ENCODE measurements around the gene PMEPA1.

The PMEPA1 gene

DNA sequence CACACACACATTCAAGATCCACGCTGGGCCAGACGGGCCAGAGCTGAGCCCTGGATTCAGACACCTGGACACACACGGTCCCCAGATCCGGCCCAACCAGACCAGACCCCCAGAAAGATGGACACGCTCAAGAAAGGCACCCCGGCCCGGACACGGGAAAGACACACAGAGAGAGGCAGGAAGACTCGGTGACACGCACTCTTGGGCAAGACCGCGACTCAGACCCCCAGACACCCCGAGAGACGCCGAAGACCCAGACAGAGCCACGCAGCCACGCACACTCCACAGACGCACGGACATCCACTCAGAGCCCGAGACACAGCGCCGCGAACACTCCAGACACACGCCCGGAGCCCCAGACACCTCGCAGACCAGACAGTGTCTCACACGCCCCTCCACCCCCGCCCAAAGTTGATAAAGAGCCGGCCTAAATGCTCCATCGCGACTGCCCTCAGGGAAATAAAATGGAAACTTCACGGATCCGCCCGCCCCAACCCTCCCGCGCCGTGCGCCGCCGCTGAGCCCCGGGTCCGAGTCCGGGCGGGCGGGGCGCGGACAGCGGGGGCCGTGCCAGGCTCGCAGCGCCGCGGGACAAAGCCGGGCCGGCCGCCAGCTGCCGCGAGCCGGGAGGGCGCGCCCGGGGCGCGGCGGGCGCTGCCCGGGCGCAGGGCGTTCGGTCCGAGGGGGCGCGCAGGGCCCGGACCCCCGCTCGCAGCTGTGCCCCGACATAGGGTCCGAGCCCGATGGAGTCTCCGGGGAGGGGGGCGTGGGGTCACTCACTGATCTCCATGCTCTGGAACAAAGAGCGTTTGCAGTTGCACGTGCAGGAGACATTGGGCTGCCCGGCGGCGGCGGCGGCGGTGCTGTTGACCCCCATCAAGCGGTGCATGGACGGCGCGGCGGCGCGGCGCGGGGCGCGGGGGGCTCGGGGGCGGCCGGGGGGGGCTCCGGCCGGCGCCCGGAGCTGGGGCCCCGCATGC, 831 bp downstream of the PMEPA1 start:
- H3K9me3 Mint-ChIP-seq: no peaks in the 10 kb centered on the region
- H3K4me1 Mint-ChIP-seq (ENCODE audit: low read depth): peaks cover 28% of the 10 kb centered on the region
- peaks cover 8% of the 10 kb centered on the region for H3K27me3 Mint-ChIP-seq
- no peaks in the 10 kb centered on the region for H3K36me3 Mint-ChIP-seq (ENCODE audit: low read depth)
- H3K4me3 Mint-ChIP-seq: peak overlapping the region; percentile 89
- peak overlapping the region; percentile 83 for H3K27ac Mint-ChIP-seq

DNA sequence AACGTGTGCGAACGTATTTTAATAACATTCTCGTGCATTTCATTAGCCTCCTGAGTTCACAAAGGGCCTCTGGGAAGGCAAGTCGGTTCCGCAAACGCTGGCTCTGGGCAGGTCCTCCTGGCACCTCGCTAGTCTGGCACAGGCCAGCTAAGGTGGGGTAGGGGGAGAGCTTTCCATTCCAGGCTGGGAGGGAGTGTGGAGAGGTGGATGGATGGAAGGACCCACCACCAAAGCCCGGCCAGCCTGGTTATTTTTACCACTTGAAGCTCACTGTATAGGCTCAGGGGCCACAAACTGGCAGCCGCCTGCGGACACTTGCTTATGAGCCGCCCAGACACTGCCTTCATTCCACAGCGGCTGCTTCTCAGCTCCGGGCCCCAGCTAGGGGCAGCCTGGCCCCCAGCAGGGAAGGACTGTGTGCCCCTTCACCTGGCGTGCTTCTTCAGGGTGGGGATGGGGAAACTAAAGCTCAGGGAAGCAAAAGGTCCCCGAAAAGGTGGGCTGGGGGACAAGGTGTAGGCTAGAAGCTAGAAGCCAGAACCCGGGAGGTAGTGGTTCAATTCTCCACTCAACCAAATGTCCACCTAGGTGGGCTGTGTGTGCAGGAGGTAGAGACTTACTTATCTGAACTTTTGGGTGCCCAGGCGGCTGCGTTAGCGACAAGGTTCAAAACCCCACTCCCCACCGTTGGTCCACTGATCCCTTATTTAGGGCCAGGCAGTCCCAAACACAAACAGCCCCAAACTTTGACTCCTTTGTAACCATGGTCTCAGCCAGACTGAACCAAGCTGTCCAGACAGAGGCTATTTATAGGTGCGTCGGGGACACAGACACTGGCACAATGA, 1.7 kb downstream of the PMEPA1 start:
- Mint-ChIP-seq H3K27ac (peak overlapping the region; percentile 83), H3K27me3 (peaks cover 8% of the 10 kb centered on the region), H3K4me3 (peak overlapping the region; percentile 89), H3K4me1 (ENCODE audit: low read depth) (peaks cover 35% of the 10 kb centered on the region), H3K36me3 (ENCODE audit: low read depth) (no peaks in the 10 kb centered on the region), H3K9me3 (no peaks in the 10 kb centered on the region)

DNA sequence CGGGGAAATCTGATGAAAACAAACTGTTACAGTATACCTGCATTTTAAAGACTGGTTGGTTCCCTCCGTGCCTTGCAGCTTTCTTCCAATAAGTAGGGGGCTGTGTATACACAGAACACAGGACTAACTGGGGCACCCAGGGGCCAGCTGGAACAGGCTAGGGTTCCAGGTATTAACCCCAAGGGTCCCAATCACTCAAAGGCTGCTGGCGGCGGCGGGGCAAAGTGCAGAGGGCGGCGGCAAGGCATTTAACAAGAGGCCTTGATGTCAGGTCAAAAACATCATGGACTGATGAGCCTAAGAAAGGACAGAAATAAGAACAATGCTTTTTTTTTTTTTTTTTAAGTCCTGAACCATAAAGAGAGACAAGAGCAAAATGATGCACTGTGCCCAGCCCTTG, 2.5 kb downstream of the PMEPA1 start:
- Mint-ChIP-seq H3K27ac (no peak overlapping the region), H3K36me3 (ENCODE audit: low read depth) (no peaks in the 10 kb centered on the region), H3K27me3 (peaks cover 8% of the 10 kb centered on the region), H3K4me1 (ENCODE audit: low read depth) (peaks cover 40% of the 10 kb centered on the region), H3K4me3 (peak overlapping the region; percentile 19), H3K9me3 (no peaks in the 10 kb centered on the region)

DNA sequence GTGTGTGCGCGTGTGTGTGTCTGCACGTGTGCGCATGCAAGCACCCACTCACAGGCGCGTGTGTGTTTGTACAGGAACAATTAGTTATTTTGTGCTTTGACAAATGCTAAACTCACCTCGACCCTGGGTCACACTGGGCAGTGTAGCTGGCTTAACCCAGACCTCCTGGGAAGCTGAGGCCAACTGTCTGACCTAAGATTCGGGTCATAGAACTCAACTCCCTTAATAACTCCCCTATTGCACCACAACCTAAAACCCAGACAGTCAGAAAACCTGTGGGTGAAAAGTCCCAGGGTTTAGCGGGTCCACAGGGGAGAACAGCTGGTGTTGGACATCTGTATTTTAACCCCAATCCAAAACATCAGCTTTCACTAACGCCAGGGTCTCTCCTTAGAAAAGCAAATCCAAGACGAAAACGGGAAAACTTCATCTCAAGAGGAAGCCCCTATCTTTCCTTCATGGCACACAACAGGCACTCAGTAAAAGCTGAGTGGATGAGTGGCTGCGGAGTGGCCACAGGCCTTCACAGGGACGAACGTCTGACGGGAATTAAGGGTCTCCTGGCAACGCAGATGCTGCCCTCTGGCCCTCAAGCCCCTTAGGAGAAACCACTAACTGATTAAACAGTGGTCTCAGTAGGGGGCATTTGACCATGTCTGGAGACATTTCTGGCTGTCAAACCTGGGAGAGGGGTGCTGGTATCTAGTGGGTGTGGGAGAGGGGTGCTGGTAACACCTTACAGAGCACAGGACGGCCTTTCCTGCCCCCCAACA, 4.5 kb downstream of the PMEPA1 start:
- no peak overlapping the region for H3K4me3 Mint-ChIP-seq

DNA sequence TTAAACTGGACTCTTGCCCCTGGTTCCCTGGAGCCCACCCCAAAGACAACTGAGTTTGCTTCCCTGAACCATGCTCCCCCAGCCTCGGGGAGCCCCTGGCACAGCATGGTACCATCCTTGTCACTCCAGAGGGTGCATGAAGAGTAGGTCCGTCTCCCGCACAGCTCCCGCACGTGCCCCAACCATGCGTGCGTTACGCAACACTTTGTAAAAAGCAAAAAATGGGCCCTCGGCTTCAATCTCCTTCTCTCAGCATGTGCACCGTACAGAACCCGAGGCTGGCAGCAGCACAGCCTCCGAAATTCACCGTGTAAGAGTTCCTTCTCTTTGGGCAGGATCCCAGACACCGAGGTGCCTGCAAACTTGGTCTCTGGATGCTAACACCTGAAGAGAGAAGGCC, 5.6 kb downstream of the PMEPA1 start:
- Mint-ChIP-seq H3K27ac (no peak overlapping the region), H3K4me3 (no peak overlapping the region), H3K36me3 (ENCODE audit: low read depth) (no peaks in the 10 kb centered on the region), H3K9me3 (no peaks in the 10 kb centered on the region), H3K4me1 (ENCODE audit: low read depth) (peaks cover 62% of the 10 kb centered on the region), H3K27me3 (peaks cover 8% of the 10 kb centered on the region)

More for the DNA sequence above, 4.5 kb downstream of the PMEPA1 start:
- Mint-ChIP-seq H3K27ac (no peak overlapping the region), H3K9me3 (no peaks in the 10 kb centered on the region), H3K4me1 (ENCODE audit: low read depth) (peaks cover 51% of the 10 kb centered on the region), H3K27me3 (peaks cover 8% of the 10 kb centered on the region), H3K36me3 (ENCODE audit: low read depth) (no peaks in the 10 kb centered on the region)

DNA sequence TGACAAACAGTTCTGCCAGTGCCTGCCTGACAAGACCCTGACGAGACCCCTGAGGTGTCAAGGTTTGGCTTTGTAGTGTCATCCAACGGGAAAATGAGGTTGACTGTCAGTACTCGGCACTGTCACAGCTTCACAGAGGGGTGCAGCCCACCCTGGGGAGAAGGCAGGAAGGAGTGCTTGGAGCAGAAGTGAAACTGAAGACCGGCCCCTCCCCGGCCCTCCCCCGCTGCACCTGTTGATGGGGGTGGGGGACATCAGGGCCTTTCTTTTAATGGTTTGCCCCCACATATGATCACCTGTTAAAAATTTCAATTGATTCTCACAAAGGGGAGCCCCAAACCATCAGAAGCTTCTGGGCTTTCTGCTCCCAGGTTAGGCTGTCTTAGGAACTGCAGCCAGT, 6.8 kb downstream of the PMEPA1 start:
- peaks cover 66% of the 10 kb centered on the region for H3K4me1 Mint-ChIP-seq (ENCODE audit: low read depth)

DNA sequence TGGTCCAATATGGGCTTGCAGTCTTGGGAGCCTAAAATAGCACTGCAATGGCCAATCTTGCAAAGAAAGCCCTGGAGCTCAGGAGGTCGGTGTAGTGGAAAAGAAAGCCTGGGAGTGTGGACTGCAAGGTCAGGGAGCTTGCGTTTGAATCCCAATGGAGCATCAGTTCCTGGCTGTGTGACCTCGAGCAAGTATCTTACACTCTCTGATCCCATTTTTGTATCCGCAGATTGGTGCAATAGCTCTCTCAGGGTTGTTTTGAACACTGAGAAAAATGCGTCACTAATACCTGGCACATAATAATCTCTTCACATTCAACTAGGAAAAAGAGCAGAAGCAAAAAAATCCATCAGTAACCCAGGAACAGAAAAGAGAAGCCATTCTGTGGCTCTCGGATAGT, 7.3 kb downstream of the PMEPA1 start:
- Mint-ChIP-seq H3K4me1 (ENCODE audit: low read depth) (peaks cover 66% of the 10 kb centered on the region), H3K27ac (peak overlapping the region; percentile 36), H3K9me3 (no peaks in the 10 kb centered on the region), H3K36me3 (ENCODE audit: low read depth) (no peaks in the 10 kb centered on the region), H3K27me3 (no peaks in the 10 kb centered on the region), H3K4me3 (no peak overlapping the region)

More for the DNA sequence above, 6.8 kb downstream of the PMEPA1 start:
- Mint-ChIP-seq H3K27ac (no peak overlapping the region), H3K27me3 (no peaks in the 10 kb centered on the region), H3K4me3 (no peak overlapping the region), H3K36me3 (ENCODE audit: low read depth) (no peaks in the 10 kb centered on the region), H3K9me3 (no peaks in the 10 kb centered on the region)

DNA sequence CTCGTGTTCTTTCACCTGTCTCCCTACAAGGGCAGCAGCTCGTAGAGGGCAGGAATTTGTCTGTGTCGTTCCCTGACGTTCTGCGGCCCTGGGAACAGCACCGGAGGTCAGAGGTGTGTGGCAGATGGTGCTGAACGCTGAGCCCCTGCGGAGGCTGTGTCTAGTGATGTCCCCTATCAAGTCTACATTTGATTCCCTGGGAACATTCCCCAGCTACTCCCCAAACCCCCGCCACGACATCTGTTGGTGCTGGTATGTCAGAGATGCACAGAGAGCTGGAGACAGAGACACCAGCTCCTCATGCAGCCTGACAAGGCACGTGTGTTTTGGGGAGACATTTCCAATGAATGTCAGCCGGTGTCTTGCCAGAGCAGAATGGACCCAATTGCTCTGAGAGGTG, 7.7 kb downstream of the PMEPA1 start:
- H3K4me3 Mint-ChIP-seq: no peak overlapping the region
- H3K36me3 Mint-ChIP-seq (ENCODE audit: low read depth): no peaks in the 10 kb centered on the region
- no peaks in the 10 kb centered on the region for H3K9me3 Mint-ChIP-seq
- H3K27ac Mint-ChIP-seq: no peak overlapping the region
- H3K4me1 Mint-ChIP-seq (ENCODE audit: low read depth): peaks cover 66% of the 10 kb centered on the region
- H3K27me3 Mint-ChIP-seq: no peaks in the 10 kb centered on the region

DNA sequence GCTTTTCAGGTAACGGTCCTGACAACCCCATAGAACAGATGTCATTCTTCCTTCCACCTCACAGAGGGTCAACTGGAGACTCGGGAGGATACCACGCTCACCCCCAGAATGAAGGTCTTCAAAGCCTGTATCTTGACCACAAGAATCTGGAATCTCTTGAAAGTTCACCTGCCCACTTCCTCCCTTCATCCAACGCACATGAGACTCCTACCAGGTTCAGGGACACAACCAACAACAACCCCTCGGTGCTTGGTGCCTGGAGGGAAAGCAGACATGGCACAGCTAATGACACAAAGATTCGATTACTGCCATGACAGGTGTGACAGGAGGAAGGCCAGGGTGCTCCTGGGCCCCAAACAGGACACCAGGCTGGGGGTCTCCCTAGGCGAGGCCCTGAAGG, 8.2 kb downstream of the PMEPA1 start:
- Mint-ChIP-seq H3K27ac (no peak overlapping the region), H3K4me1 (ENCODE audit: low read depth) (peaks cover 67% of the 10 kb centered on the region), H3K4me3 (no peak overlapping the region)

DNA sequence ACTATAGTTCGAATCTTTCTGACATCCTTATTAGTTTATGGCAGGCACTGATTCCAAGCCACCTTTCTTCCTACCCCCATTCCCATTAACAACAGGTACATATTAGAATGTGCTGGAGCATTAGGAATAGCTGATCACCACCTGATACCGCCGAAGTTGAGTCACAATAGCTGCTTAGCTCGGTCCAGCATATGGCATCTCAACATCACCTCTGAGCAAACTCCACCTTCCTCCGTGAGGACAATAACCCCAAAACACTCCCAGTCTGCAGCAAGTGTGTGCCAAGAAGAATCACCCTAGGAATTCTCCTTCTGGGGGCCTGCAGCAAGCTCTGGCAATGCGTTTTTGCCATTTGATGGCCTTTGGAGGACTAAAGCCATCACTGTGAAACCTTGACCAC, 8.7 kb downstream of the PMEPA1 start:
- H3K4me1 Mint-ChIP-seq (ENCODE audit: low read depth): peaks cover 67% of the 10 kb centered on the region
- no peak overlapping the region for H3K4me3 Mint-ChIP-seq
- H3K27me3 Mint-ChIP-seq: no peaks in the 10 kb centered on the region
- H3K27ac Mint-ChIP-seq: no peak overlapping the region
- H3K36me3 Mint-ChIP-seq (ENCODE audit: low read depth): no peaks in the 10 kb centered on the region
- H3K9me3 Mint-ChIP-seq: no peaks in the 10 kb centered on the region

More for the DNA sequence above, 8.2 kb downstream of the PMEPA1 start:
- Mint-ChIP-seq H3K36me3 (ENCODE audit: low read depth) (no peaks in the 10 kb centered on the region), H3K9me3 (no peaks in the 10 kb centered on the region), H3K27me3 (no peaks in the 10 kb centered on the region)

DNA sequence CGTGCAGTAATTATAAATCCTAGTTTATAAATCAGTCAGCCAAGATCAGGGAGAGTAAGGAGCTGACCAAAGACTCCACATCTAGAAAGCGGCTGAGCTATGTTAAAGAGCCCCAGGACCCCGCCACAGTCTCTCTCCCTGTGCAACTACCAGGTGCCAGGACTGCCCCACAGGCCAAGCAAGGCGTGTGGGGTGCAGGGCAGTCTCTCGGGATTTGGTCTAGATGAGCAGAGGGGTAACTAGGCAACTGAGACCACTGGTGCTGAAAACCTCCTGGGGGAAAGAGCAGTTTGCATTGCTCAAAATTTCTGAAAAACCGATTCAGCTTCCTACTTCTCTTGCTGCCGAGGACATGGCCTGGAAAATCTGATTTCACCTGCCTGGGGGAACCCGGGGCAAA, 10.4 kb downstream of the PMEPA1 start:
- H3K27ac Mint-ChIP-seq: peak overlapping the region; percentile 79
- H3K9me3 Mint-ChIP-seq: no peaks in the 10 kb centered on the region
- H3K4me3 Mint-ChIP-seq: peak overlapping the region; percentile 43
- H3K4me1 Mint-ChIP-seq (ENCODE audit: low read depth): peaks cover 76% of the 10 kb centered on the region
- no peaks in the 10 kb centered on the region for H3K27me3 Mint-ChIP-seq
- no peaks in the 10 kb centered on the region for H3K36me3 Mint-ChIP-seq (ENCODE audit: low read depth)

DNA sequence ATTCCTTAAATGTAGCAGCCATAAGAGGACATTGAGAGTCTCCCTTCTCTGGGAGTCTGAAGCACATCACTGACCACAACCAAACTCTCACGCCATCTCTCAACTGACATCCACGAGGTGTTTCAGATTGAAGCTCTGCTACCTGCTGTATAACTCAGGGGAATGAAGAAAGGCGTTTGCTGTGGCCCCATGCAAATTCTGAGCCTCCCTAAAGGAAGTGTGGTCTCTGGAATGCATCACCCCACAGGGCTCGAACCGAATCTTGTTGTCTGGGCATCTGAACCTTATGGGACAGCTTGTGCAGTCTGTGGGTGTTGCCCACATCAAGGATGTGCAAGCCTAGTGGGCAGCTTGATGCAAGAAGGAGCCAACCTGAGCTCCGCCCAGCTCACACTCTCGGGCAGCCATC, 10.9 kb downstream of the PMEPA1 start:
- Mint-ChIP-seq H3K36me3 (ENCODE audit: low read depth) (no peaks in the 10 kb centered on the region), H3K27ac (peak overlapping the region; percentile 79), H3K27me3 (no peaks in the 10 kb centered on the region), H3K4me1 (ENCODE audit: low read depth) (peaks cover 78% of the 10 kb centered on the region), H3K4me3 (peak overlapping the region; percentile 65), H3K9me3 (no peaks in the 10 kb centered on the region)

DNA sequence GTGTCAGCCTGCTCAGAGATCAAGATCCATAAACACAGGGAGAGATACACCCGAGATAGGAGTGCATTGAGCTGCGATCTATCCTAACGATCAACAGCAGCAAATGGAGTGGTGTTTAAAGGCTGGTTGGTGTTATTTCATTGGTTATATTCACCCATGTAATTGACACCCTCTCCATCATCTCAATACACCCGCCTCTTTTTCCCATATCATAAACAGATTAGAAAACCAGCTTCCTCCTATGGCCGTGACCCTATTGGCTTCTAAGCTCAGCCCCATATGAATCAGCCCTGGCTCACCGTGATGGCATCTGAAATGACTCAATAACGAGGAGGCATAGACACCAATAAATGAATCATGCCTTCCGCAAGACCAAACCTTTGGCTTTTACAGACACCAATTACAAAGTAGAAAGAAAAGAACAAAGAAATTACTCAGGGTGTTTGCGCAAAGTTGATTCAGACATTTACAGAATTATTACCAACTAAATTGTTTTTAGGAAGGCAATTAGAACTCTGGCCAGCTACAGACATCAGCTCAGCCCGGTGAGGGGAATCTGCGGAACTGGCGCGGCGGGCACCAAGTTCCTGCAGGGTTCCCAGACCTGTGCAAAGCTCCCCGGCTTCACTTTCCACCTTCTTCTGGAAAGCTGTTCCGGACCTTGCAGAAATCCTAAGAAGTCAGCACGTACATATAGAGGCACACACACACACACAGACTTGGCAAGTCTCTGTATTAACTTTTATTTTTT, 11.5 kb downstream of the PMEPA1 start:
- Mint-ChIP-seq H3K9me3 (no peaks in the 10 kb centered on the region), H3K27me3 (no peaks in the 10 kb centered on the region), H3K4me1 (ENCODE audit: low read depth) (peaks cover 78% of the 10 kb centered on the region), H3K27ac (peak overlapping the region; percentile 79), H3K4me3 (peak overlapping the region; percentile 65), H3K36me3 (ENCODE audit: low read depth) (no peaks in the 10 kb centered on the region)

DNA sequence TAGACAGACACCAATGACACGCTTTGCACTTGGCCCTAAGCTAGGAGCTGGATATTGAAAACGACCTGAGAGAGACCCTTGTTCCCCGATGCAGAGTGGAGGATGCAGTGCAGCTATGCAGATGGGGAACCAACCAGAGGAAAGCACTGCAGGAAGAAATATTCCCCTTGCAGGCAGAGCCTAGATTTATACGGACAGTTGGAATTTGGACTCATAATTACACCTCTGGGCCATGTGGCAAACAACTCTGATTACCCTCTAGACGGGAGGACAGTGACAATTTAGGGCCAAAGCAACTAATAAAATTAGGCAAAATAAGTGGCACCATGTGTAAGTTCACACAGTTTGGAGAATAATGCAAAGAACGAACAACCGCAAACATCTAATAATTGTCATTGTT, 12.3 kb downstream of the PMEPA1 start:
- Mint-ChIP-seq H3K27ac (peak overlapping the region; percentile 74), H3K4me3 (no peak overlapping the region)

More for the DNA sequence above, 12.3 kb downstream of the PMEPA1 start:
- no peaks in the 10 kb centered on the region for H3K27me3 Mint-ChIP-seq
- H3K9me3 Mint-ChIP-seq: no peaks in the 10 kb centered on the region
- no peaks in the 10 kb centered on the region for H3K36me3 Mint-ChIP-seq (ENCODE audit: low read depth)
- peaks cover 74% of the 10 kb centered on the region for H3K4me1 Mint-ChIP-seq (ENCODE audit: low read depth)

All from stimulated activated naive CD8-positive, alpha-beta T cell treated with anti-CD3 and anti-CD28 coated beads, Interleukin-15, Interleukin-2, amounts not matched to agents 100 ng/mL and 50 ng/mL, for 24 hours (primary cell).